Stimulated activated CD8-positive, alpha-beta memory T cell treated with anti-CD3 and anti-CD28 coated beads, Interleukin-12 subunit alpha, Interleukin-12 subunit beta, amount 100 ng/mL, for 4 hours (primary cell): ENCODE data around the gene FLT3LG.
"Not testable (repeated sequence)": the region's sequence is repeated elsewhere in the genome, so short reads cannot be mapped to it uniquely, and the experiment has no call there.

Experiments
- DNase-seq: peaks from one replicate; pipeline ENCODE4 v3.0.0-alpha.2; 2020; ENCODE audit warnings: low read depth

FLT3LG gene

DNA sequence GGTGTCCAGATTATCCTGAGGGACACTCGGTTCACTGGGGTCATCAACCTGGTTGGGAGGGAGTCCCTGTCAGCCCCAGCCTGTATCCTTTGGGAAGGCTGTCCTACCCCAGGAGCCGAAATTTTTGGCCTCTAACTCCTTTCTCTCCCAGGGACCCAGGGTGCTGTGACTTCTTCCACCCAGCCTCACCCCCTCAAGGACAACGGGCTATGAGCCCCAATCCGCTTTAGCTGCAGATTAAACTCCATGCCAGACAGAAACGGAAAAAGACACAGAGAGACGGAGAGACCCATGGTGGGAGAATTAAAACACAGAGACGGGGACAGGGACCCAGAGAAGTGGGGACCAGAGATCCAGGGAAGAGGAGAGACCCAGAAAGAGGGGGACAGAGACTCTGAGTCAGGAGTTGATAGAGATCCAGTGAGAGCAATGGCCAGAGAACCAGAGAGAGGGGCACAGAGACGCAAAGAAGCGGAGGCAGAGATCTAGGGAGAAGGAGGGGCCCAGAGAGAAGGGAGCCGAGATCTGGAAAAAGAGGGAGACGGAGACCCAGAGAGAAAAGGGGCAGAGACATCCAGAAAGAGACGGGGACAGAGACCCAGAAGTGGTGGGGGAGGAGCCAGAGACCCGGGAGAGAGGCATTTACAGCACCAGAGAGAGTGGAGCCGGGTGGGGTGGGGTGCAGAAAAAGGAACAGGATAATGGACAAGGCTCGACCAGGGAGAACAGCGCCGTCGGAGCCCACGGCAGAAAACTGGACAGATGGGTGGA lies 33.4 kb upstream of the FLT3LG start:
- DNase-seq, result no peak

DNA sequence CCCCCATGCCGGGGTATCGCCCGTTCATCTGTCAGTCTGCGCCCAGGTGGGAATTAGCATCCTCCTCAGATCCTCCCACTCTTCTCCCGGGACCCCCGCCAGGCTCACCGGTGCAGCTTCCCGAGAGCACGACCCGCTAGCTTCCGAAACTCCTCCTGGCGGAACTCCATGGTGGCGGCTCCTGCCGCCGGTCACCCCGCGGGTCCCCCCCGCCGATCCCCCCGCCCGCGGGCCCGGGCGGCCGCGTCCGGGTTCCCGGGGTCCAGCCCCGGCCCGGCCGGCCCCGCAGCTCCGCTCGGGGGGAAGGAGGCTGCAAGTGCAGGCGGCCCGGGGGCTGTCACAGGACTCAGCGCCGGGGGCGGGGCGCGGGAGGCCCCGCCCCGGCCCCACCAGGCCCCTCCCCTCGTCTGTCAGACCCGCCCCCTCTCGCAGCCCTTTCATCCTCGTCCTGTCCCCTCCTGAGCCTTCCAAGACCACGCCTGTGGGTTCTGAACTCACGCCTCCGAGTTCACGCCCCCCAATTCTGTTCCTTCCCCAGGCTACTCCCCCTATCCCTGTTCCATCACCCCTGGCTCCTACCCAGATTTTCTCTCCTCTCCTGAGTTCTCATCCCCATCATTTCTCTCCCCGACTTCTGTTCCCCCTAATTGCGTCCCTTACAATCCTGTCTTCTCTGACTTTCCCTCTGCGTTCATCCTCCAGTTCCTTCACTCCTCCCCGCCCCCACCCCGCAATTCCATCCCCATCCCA lies 32.6 kb upstream of the FLT3LG start, which contains the start of gene SLC17A7:
TSS of gene SLC17A7 (minus strand) at position 318 of the 750 bp plus-strand sequence. CDS start at position 170, 148 bp downstream.
- DNase-seq, result no peak

DNA sequence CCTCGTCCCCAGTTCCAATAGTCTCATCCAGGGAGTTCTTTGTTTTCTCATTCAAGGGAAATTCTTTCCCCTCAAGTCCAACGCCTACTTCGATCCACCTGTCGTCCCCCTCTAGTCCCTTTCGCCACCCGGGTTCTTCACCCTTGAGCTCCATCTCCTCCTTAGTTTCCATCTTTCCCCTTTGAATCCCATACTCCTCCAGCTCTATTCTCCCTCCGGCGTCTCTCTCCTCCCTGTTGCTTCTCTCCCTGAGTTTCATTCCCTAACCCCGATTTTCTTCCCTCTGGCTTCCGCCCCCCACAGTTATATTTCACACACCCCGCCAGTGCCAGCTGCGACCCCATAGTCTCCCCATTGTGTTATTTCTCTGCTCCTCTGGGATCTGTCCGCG lies 32.1 kb upstream of the FLT3LG start:
- DNase-seq, result no peak

DNA sequence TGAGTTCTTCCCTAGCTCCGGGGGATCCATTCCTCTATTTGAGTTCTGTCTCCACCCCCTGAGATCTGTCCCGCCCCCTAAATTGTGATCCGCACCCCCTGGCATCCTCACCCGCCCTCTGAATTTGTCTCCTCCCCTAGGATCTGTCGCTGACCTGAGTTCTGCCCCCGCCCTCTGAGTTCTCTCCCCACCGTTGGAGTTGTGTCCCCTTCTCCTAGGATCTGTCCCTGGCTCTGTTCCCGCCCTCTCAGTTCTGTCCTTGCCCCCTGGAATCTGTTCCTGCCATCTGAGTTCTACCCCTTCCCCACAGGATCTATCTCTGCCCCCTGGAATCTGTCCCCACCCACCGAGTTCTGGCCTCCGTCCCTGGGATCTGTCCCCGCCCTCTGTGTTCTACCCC lies 31.7 kb upstream of the FLT3LG start:
- no peak for DNase-seq

DNA sequence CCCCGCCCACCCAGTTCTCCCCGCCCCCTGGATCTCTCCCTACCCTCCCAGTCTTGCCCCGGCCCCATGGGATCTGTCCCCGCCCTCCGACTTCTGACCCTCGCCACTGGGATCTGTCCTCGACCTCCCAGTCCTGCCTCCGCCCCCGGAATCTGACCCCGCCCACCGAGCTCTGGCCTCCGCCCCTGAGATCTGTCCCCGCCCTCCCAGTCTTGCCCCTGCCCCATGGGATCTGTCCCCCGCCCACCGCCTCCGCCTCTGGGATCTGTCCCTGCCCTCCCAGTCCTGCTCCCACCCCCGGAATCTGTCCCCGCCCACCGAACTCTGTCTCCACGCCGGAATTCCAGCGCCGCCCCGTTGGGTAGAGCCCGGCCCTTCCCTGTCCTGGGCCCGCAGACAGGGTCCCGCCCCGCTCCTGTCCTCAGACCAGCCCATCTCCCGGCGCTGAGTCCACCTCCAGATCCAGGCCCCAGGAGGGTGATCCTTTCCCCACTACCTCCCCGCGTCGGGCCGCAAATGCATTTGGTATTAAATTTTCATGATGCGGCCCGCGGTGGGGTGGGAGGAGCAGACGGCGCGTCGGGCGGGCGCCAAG lies 31.1 kb upstream of the FLT3LG start:
- DNase-seq, result no peak

DNA sequence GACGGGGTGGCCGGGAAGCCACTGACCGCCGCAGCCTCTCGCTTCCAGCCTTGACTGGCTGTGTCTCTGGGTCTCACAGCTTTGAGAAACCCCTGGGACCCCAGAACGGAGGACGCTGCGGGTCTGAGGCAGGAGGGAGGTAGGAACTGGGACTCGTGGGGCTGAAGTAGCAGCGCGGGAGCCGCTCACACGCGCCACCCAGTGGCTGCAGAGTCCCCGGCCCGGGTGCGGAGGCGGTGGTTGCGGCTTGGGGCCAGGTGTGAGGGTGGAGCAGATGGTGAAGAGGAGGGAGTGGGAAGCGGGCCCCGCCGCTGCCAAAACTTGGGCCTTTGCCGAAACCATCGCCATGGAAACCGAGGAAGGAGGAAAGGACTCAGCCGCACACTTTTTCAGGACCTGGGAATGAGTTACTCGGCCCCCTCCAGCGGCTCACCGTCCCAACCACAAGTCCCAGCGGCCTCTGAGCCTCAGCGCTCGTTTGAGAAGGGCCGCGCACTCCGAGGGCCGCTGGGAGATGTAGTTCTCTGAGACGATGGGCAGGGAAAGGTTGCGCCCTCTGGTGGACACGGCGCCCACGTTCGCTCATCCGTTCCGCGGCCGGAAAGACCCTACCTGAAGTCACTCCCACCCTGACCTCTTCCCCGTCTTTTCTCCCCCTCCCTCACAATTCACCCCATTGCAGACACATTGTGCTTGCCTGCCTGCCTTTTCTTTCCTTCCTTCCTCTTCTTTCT lies 30.5 kb upstream of the FLT3LG start:
- peak; percentile 89 for DNase-seq

DNA sequence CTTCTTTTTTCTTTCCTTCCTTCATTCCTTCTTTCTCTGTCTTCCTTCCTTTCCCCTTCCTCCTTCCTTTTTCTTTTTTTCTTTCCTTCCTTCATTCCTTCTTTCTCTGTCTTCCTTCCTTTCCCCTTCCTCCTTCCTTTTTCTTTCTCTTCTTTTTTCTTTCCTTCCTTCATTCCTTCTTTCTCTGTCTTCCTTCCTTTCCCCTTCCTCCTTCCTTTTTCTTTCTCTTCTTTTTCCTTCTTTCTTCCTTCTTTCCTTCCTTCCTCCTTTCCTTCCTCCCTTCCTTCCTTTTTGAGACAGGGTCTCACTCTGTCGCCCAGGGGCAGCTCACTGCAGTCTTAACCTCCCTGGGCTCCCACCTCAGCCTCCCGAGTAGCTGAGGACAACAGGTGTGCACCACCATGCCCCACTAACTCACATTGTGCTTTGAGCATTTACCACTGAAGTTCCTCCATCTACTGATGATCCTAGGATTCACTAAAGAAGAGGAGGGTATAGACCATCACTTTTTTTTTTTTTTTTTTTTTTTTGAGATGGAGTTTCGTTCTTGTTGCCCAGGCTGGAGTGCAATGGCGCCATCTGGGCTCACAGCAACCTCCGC lies 29.8 kb upstream of the FLT3LG start:
- not testable (repeated sequence) for DNase-seq

DNA sequence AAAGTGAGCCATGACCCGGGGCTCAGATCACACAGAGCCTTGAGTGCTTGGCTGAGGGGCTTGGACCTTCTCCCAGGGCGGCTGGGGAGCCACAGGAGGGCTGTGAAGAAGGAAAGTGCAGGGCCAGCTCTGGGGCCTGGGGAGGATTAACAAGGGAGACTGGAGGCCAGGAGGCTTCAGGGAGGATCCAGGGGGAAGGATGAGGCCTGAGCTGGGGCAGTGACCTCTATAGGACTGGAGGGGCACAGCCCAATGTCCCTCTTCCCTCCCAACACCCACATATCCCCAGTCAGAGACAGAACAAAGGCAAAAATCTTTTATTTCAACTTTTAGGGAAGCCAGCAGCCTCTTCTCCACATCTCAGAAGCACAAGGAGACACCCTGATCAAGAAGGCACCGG lies 28.0 kb upstream of the FLT3LG start:
- no peak for DNase-seq

DNA sequence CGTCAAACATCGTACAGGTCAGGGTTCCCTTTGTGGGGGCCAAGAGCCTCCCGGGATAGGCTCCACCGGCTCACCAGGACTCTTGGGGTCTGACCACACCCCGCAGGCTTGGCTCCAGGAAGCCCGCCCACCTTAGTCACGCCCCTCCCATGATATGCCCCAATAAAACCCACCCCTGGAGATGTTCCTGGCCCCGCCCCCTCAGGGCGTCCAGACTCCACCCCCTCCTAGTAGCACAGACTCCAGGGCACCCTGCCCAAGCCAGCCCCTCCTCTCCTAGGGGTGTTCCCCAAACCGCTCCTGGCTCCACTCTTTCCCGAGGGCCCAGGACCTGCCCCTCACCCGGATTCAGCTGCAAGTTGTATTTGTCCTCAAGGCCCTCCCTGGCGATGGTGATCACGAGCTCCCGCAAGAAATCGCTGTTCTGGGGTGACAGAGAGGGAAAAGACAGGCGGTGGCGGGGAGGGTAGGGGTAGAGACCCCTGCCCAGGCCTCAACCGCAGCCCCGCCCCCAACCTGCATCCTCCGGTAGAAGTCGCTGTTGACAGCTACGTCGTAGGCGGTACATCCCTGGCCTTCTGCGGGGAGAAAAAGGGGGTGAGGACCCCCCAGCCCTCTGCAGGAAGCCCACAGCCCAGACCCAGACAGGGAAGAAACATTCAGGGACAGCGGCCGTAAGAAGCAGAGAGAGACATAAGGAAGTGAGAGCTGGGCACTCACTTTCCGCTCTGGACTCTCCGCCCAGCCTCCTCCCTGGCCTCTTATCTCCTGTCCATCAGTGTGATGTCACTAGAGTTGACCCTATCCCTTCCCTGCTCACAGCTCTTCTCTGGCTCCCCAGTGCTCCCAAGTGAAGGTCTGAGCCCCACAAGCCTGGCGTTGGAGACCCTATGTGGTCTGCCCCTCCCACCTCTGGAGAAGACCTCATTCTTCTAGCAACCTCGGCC lies 26.3 kb upstream of the FLT3LG start:
- no peak for DNase-seq

DNA sequence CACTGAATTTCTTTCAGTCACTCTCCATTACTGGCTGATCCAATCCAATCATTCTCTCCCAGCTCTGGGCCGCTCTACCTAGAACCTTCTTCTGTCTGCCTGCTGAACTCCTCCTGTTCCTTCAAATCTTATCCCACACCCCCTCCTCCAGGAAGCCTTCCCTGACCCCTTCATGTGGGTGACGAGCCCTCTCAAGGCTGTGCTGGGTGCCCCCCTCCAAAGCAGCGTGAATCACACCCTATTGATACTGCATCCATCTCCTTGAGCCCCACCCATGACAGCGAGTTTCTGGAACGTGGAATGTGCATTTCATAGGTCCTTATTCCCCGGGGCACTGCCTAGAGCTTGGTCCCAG lies 25.6 kb upstream of the FLT3LG start:
- no peak for DNase-seq

DNA sequence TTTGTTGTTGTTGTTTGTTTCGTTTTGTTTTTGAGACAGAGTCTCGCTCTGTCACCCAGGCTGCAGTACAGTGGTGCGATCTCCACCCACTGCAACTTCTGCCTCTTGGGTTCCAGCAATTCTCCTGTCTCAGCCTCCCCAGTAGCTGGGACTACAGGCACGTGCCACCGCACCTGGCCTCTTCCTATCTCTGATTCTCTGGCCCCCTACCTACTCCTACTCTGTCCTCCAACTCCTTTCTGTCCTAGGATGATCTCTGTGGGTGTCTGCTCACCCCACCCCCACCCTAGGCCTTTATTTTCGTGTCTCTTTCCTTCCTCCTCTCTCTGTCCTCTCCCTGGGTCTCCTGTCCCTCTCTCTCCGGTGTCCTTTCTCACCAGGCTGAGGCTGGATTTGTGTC lies 23.6 kb upstream of the FLT3LG start:
- DNase-seq, result no peak

DNA sequence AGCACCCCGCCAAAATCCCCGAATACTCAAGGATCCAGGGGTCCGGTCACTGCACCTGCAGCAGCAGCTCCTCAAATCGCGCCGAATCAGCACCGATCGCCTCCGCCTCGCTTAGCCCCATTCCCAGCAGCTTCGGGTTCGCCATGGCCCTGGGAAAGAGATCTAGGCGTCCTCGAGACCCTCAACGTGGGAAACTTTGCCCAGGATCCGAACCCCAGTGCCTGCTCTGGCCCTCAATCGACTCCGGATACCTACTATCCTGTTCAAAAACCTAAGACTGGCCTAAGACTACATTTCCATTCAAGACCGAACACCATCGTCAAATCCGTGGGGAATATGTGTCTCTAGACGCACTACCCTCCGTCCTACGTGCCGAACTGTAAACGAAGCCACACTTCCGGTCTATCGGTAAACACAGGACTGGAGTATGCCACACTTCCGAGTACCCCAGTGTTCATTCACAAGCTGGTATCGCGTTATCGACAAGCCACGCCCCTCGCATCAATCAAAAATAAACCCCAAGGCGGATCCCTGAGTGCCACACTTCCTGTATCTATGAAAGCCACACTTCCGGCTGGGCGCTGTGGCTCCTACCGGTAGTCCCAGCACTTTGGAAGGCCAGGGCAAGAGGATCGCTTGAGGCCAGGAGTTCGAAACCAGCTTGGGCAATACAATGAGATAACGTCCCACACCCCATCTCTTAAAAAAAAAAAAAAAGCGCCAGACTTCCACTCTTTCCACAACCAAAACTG lies 22.4 kb upstream of the FLT3LG start, which contains the start of gene PIH1D1:
TSS of gene PIH1D1 (minus strand) at position 385 of the 752 bp plus-strand sequence. CDS start at position 145, 240 bp downstream.
- peak; percentile 84 for DNase-seq

DNA sequence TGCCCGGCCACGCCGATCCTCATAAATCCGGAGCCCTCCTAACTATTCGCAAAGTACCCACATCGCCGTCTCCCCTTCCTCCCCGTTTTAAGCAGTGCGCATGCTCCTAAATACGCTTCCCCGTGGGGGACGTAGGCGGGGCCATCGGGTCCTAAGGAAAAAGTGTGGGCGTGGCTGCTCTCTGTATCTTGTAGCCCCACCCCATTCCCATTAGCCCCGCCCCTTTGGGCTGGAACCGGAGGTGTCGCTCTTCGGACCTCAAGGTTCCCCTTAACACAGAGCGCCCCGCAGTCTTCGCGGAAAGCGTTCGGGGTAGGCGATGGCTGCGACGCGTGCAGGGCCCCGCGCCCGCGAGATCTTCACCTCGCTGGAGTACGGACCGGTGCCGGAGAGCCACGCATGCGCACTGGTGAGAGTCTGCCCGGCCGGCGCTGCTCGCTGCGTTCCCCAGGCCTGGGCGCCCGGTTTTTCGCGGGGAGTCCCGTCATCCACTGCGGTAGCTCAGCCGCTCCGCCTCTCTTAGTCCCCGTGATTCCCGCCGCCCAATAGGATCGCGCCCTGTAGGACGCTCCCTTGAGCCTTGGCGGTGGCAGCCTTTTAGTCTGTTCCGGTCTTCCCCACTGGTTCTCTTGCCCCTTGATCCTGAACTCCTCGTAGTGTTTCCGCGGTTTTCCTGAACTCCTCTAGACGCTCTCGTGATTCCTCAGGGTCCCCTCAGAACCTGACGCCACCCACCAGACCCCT lies 20.8 kb upstream of the FLT3LG start, which contains the start of gene ALDH16A1:
TSS of gene ALDH16A1 (plus strand) at position 213 of the 744 bp plus-strand sequence. CDS start at position 320, 107 bp downstream.
- DNase-seq, result peak; percentile 97

DNA sequence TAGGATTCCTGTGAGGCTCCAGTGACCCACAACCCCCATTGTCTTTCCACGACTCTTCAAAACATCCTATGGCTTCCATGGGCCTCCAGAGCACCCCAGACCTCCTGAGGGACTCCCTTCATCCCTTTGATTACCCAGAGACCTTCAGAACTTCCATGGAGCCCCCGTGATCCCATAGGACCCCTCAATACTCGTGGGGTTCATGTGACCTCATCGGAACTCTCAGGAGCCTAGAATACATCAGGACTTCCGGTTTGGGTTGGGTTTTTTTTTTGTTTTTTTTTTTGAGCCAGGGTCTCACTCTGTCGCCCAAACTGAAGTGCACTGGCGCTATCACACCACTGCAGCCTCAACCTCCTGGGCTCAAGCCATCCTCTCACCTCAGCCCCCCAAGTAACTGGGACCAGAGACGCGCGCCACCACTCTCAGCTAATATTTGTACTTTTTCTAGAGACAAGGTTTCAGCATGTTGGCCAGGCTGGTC lies 20.2 kb upstream of the FLT3LG start:
- no peak for DNase-seq

DNA sequence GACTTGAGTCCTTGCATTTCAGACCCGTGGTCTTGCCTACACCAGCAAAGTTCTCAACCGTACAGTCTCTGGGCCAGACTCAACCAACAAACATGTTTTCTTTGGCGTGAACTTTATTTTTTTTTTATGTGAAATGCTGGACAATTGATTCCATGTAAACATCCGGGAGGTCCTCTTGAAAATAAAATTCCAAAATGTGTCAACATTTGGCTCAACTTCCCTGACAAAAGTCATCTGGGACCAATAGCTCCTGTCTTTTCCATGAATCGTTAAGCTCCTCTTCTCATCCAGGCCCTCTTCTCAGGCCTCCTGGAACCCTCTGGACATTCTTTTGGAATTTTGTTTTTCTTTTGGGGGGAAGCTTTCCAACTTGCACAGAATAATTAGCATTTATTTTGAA lies 18.2 kb upstream of the FLT3LG start:
- DNase-seq, result no peak

DNA sequence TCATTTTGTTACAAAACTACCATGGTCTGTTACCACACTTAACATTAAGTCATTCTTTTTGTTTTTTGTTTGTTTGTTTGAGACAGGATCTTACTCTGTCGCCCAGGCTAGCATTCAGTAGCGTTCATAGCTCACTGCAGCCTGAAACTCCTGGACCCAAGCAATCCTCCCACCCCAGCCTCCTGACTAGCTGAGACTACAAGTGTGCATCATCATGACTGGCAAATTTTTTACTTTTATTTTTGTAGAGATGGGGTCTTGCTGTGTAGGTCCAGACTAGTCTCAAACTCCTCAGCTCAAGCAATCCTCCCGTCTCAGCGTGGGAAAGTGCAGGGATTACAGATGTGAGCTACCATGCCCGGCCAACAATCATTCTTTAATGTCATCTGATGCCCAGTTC lies 17.7 kb upstream of the FLT3LG start:
- no peak for DNase-seq

DNA sequence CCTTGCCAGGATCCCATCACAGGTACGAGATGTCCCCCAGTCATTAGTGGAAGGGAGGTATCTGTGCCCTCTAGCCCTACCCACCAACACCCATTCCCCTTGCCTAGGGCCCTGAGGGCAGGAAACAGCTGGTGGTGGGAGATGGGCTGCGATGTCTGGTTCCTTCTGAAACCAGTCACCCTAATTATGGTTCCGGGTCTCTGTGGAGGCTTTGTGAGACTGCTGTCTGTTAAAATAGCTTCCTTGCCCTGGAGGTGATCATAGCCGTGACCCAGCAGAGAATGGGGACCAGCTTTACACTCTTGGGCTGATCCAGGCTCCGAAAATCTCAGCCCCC lies 15.5 kb upstream of the FLT3LG start:
- DNase-seq, result no peak

DNA sequence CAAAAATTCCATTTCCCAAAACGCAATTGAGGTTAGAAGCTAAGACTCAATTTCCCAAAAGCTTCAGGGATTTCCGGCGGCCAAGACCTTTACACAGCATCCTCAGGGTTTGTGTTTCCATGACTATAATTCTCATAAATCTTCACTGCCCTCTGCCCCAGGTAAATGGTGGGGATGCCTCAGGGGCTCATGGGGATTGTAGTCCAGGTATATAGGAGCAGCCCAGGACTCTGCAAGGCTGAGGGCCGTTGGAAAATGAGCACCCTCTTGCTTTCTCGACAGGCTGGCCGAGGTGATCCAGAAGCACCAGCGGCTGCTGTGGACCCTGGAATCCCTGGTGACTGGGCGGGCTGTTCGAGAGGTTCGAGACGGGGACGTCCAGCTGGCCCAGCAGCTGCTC lies 14.6 kb upstream of the FLT3LG start:
- DNase-seq, result no peak

DNA sequence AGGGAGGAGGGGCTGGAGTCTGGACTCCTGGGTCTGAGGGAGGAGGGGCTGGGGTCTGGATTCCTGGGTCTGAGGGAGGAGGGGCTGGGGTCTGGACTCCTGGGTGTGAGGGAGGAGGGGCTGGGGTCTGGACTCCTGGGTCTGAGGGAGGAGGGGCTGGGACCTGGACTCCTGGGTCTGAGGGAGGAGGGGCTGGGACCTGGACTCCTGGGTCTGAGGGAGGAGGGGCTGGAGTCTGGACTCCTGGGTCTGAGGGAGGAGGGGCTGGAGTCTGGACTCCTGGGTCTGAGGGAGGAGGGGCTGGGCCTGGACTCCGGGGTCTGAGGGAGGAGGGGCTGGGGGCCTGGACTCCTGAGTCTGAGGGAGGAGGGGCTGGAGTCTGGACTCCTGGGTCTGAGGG lies 12.9 kb upstream of the FLT3LG start:
- DNase-seq, result not testable (repeated sequence)
